ENCODE data around the gene FAM168A.

GRCh38 chr11:73380331-73380730 is 217.6 kb downstream of the FAM168A start:
- no peak for TF ChIP-seq POLR2A (IDR thresholded peaks at IDR 0.05)
- TF ChIP-seq, protein P1, sequence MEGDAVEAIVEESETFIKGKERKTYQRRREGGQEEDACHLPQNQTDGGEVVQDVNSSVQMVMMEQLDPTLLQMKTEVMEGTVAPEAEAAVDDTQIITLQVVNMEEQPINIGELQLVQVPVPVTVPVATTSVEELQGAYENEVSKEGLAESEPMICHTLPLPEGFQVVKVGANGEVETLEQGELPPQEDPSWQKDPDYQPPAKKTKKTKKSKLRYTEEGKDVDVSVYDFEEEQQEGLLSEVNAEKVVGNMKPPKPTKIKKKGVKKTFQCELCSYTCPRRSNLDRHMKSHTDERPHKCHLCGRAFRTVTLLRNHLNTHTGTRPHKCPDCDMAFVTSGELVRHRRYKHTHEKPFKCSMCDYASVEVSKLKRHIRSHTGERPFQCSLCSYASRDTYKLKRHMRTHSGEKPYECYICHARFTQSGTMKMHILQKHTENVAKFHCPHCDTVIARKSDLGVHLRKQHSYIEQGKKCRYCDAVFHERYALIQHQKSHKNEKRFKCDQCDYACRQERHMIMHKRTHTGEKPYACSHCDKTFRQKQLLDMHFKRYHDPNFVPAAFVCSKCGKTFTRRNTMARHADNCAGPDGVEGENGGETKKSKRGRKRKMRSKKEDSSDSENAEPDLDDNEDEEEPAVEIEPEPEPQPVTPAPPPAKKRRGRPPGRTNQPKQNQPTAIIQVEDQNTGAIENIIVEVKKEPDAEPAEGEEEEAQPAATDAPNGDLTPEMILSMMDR (IDR thresholded peaks at IDR 0.05): no peak
- TF ChIP-seq EP300 (IDR thresholded peaks at IDR 0.05): no peak

Data from tibial nerve (tissue), 4 donors.